BJ (cell line): ENCODE results near the gene SCN3A. TPM values are rescaled to one million over a fixed set of nuclear protein-coding genes. Genes with fewer than 3 reads are reported as not detected.

Source experiments
- CTCF ChIA-PET: fragments of 350-600 bp; formaldehyde crosslinking; extraction: SDS; loops from one replicate; lab custom pipeline; 2021; ENCODE audit warnings: antibody characterized with exemption, inconsistent platforms; lab: Yijun Ruan, JAX
- POLR2A ChIA-PET: fragments of 300-600 bp; sonication (Branson Sonifier 250); formaldehyde crosslinking; extraction: SDS; loops from one replicate; lab custom pipeline; 2021; ENCODE audit warnings: antibody characterized with exemption; lab: Charles Lee
- DNase-seq: peaks from one replicate; pipeline ENCODE4 v3.0.0-alpha.2; 2011; ENCODE audit warnings: low read depth
- H3K27me3 ChIP-seq: 2 replicates; pipeline ENCODE4 v1.6.0; 2011; ENCODE audit warnings: low read length; ENCODE audit not compliant: control insufficient read depth, insufficient read depth
- H3K36me3 ChIP-seq: 2 replicates; pipeline ENCODE4 v1.5.1; 2011; ENCODE audit warnings: low read length; ENCODE audit not compliant: control insufficient read depth, insufficient read depth
- H3K4me3 ChIP-seq: 2 replicates; pipeline ENCODE4 v1.5.1; 2011; ENCODE audit warnings: low read depth, mild to moderate bottlenecking, control low read depth, low read length
- polyA plus RNA-seq: library from polyadenylated mRNA; depleted of rRNA; stranded (reverse); fragments of >200 nt; gene quantifications from 2 replicates; pipeline ENCODE4 v1.2.3, GENCODE V29; 2011
- TF ChIP-seq, protein P1 (sequence below): IDR thresholded peaks from 2 replicates; pipeline ENCODE4 v1.5.1; 2011; ENCODE audit warnings: low read depth, mild to moderate bottlenecking, control low read depth, inconsistent platforms, low read length, moderate library complexity; ENCODE audit not compliant: insufficient read depth

SCN3A gene
- polyA plus RNA-seq, 1 experiment = 0.78 TPM

GRCh38 chr2:165161510-165161909 lies 42.3 kb downstream of the SCN3A start:
- TF ChIP-seq, protein P1, sequence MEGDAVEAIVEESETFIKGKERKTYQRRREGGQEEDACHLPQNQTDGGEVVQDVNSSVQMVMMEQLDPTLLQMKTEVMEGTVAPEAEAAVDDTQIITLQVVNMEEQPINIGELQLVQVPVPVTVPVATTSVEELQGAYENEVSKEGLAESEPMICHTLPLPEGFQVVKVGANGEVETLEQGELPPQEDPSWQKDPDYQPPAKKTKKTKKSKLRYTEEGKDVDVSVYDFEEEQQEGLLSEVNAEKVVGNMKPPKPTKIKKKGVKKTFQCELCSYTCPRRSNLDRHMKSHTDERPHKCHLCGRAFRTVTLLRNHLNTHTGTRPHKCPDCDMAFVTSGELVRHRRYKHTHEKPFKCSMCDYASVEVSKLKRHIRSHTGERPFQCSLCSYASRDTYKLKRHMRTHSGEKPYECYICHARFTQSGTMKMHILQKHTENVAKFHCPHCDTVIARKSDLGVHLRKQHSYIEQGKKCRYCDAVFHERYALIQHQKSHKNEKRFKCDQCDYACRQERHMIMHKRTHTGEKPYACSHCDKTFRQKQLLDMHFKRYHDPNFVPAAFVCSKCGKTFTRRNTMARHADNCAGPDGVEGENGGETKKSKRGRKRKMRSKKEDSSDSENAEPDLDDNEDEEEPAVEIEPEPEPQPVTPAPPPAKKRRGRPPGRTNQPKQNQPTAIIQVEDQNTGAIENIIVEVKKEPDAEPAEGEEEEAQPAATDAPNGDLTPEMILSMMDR = no peak
- DNase-seq = peak; percentile 37
- ChIA-PET CTCF (interaction anchor here (1.3 kb wide), 1 partner anchor 43 kb away, joined by 3 read pairs; no protein-coding TSS in a partner anchor), POLR2A (no interaction called here)
- no peaks in the 10 kb centered on the region for H3K27me3 ChIP-seq
- H3K4me3 ChIP-seq = no peak overlapping the region
- no peaks in the 10 kb centered on the region for H3K36me3 ChIP-seq

DNA sequence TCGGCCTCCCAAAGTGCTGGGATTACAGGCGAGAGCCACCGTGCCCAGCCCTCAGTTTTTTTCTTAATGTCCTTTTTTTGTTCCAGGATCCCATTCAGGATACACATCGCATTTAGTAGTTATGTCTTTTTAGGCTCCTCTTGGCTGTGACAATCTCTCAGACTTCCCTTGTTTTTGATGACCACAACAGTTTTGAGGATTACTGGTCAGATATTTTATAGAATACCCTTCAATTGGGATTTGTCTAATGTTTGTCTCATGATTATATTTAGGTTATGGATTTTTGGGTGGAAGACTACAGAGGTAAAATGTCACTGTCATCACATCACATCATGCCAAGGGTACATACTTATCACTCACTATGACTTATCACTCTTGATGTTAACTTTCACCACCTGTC lies 46.7 kb downstream of the SCN3A start:
- DNase-seq = no peak
- POLR2A ChIA-PET = no interaction called here
- no peak overlapping the region for H3K4me3 ChIP-seq
- CTCF ChIA-PET = no interaction called here
- H3K27me3 ChIP-seq = no peaks in the 10 kb centered on the region
- TF ChIP-seq, protein P1 = no peak
- H3K36me3 ChIP-seq = no peaks in the 10 kb centered on the region

GRCh38 chr2:165155152-165155551 lies 48.7 kb downstream of the SCN3A start:
- POLR2A ChIA-PET = no interaction called here
- DNase-seq = no peak
- TF ChIP-seq, protein P1 = no peak
- H3K4me3 ChIP-seq = no peak overlapping the region
- H3K36me3 ChIP-seq = no peaks in the 10 kb centered on the region
- no peaks in the 10 kb centered on the region for H3K27me3 ChIP-seq
- CTCF ChIA-PET = interaction anchor here (1.5 kb wide), 1 partner anchor 8 kb away, joined by 6 read pairs; no protein-coding TSS in a partner anchor

- no peak overlapping the region for H3K4me3 ChIP-seq
- TF ChIP-seq, protein P1 = no peak
- ChIA-PET CTCF (no interaction called here), POLR2A (no interaction called here)
- DNase-seq = no peak
- H3K36me3 ChIP-seq = no peaks in the 10 kb centered on the region
- no peaks in the 10 kb centered on the region for H3K27me3 ChIP-seq
These were observed 54.4 kb downstream of the SCN3A start for GRCh38 chr2:165149439-165149838.

DNA sequence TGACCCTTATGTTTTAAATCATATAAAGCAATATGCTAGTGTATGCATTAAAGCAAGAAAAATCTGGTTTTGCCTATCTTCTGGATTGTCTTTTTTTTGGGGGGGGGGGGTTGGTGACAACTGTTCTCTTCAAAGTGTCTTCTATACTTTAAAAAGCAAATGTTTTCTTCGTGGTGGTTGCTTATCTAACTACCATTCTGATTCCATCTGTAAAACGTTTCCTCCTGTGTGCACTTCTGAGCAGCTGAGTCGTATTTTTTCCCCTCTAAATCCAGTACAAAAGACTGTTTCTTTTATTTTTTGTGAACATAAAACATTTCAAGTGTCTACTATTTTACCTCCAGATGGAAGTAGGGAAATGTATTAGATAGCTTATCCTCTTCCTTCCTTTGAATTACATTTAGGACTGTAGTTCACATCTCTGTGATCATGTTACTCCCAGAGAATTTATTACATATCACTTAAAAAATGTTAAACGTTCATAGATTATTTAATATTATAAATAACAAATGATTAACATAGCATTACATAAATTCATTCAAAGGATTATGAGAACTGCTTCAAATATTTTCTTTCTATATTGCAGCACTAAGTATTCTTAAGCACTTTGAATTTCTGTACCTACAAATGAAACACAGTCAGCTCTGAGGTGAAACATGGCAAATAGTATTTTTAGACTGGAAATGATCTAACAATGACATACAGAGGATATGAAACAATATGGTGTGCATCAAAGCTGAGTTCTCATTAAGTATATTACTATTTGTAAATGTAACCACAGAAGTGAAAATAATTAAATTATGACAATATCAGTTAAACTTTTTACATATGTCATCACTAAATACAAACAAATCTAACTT lies 56.4 kb downstream of the SCN3A start:
- H3K4me3 ChIP-seq = no peak overlapping the region
- CTCF ChIA-PET = interaction anchor here (1.5 kb wide), 1 partner anchor 8 kb away, joined by 6 read pairs; no protein-coding TSS in a partner anchor

More for the DNA sequence above, 56.4 kb downstream of the SCN3A start:
- TF ChIP-seq, protein P1 = no peak
- no peaks in the 10 kb centered on the region for H3K27me3 ChIP-seq
- H3K36me3 ChIP-seq = no peaks in the 10 kb centered on the region
- POLR2A ChIA-PET = no interaction called here
- DNase-seq = no peak
